IMR-90 (cell line): ENCODE data around the gene RAD18. TPM values are rescaled to one million over a fixed set of nuclear protein-coding genes. Genes with fewer than 3 reads are reported as not detected.

Experiments used
- ATAC-seq: fragments of 200-7000 bp; cut with Tn5 transposase; 2 replicates; pipeline ENCODE4 v1.9.1; 2020; ENCODE audit warnings: low read depth, mild to moderate bottlenecking, moderate library complexity
- BruUV-seq: library from RNA; stranded (reverse); fragments of 400-500 nt; replicated peaks from 2 replicates; lab custom pipeline; 2021; lab: Mats Ljungman, UMichigan
- CTCF ChIA-PET: fragments of 300-600 bp; formaldehyde crosslinking; extraction: SDS; loops from one replicate; lab custom pipeline; 2021; ENCODE audit warnings: antibody characterized with exemption; lab: Yijun Ruan, JAX
- POLR2A ChIA-PET: fragments of 300-600 bp; sonication (Branson Sonifier 250); formaldehyde crosslinking; loops from one replicate; lab custom pipeline; 2022; ENCODE audit warnings: antibody characterized with exemption; ENCODE audit not compliant: unreplicated experiment; lab: Charles Lee
- DNase-seq: peaks from one replicate; pipeline ENCODE4 v3.0.0; 2013
- H2AFZ ChIP-seq: replicated peaks from 2 replicates; pipeline ENCODE3; 2013; ENCODE audit warnings: low read length, mild to moderate bottlenecking; ENCODE audit not compliant: poor library complexity
- H2AK5ac ChIP-seq: 2 replicates; pipeline ENCODE4 v1.6.1; 2013; ENCODE audit warnings: low read depth, low read length, inconsistent platforms
- H2AK9ac ChIP-seq: replicated peaks from 2 replicates; pipeline ENCODE3; 2013; ENCODE audit warnings: mild to moderate bottlenecking, low read depth, low read length, moderate library complexity; ENCODE audit not compliant: poor library complexity
- H2BK120ac ChIP-seq: 2 replicates; pipeline ENCODE4 v1.6.1; 2013; ENCODE audit warnings: low read depth, low read length, inconsistent platforms
- H2BK15ac ChIP-seq: 3 replicates; pipeline ENCODE4 v1.6.1; 2013; ENCODE audit warnings: low read depth, low read length, inconsistent platforms
- H2BK20ac ChIP-seq: 2 replicates; pipeline ENCODE4 v1.6.1; 2013; ENCODE audit warnings: low read depth, mild to moderate bottlenecking, inconsistent platforms, low read length, moderate library complexity
- H2BK5ac ChIP-seq: 2 replicates; pipeline ENCODE4 v1.6.1; 2013; ENCODE audit warnings: mild to moderate bottlenecking, low read depth, low read length, inconsistent platforms; ENCODE audit not compliant: poor library complexity, severe bottlenecking
- H3K14ac ChIP-seq: replicated peaks from 2 replicates; pipeline ENCODE4 v1.6.1; 2013; ENCODE audit warnings: low read depth, low read length, inconsistent platforms
- H3K18ac ChIP-seq: 2 replicates; pipeline ENCODE4 v1.6.1; 2013; ENCODE audit warnings: low read depth, low read length, control low read depth
- H3K23ac ChIP-seq: 2 replicates; pipeline ENCODE4 v1.6.1; 2013; ENCODE audit warnings: low read depth, low read length, inconsistent platforms
- H3K27ac ChIP-seq: 2 replicates; pipeline ENCODE4 v1.5.1; 2013; ENCODE audit warnings: mild to moderate bottlenecking, control low read depth, low read length; ENCODE audit not compliant: insufficient read depth
- H3K27me3 ChIP-seq: 2 replicates; pipeline ENCODE4 v1.6.1; 2013; ENCODE audit warnings: low read length; ENCODE audit not compliant: control insufficient read depth, insufficient read depth
- H3K36me3 ChIP-seq: 2 replicates; pipeline ENCODE4 v1.6.1; 2013; ENCODE audit warnings: low read length, mixed read lengths; ENCODE audit not compliant: control insufficient read depth, insufficient read depth
- H3K4ac ChIP-seq: 2 replicates; pipeline ENCODE4 v1.6.1; 2013; ENCODE audit warnings: low read depth, low read length, inconsistent platforms
- H3K4me1 ChIP-seq: 2 replicates; pipeline ENCODE4 v1.6.1; 2013; ENCODE audit warnings: low read length, mixed read lengths; ENCODE audit not compliant: control insufficient read depth, insufficient read depth
- H3K4me2 ChIP-seq: 2 replicates; pipeline ENCODE4 v1.6.1; 2013; ENCODE audit warnings: low read depth, mild to moderate bottlenecking, control low read depth, low read length, moderate library complexity
- H3K4me3 ChIP-seq: 2 replicates; pipeline ENCODE4 v1.5.1; 2013; ENCODE audit warnings: low read depth, mild to moderate bottlenecking, control low read depth, low read length, moderate library complexity; ENCODE audit not compliant: insufficient read depth
- H3K56ac ChIP-seq: 2 replicates; pipeline ENCODE4 v1.6.1; 2013; ENCODE audit warnings: low read length, inconsistent platforms; ENCODE audit not compliant: insufficient read depth; ENCODE audit errors: extremely low read depth
- H3K79me1 ChIP-seq, 2 experiments: 2 replicates each; pipeline ENCODE4 v1.6.1; 2013; ENCODE audit warnings: low read length in 2 of 2, inconsistent platforms in 1 of 2, low read depth in 1 of 2
- H3K9ac ChIP-seq: 2 replicates; pipeline ENCODE4 v1.6.1; 2013; ENCODE audit warnings: low read depth, low read length, control low read depth
- H3K9me1 ChIP-seq: 2 replicates; pipeline ENCODE4 v1.6.1; 2013; ENCODE audit warnings: low read length, inconsistent platforms; ENCODE audit not compliant: insufficient read depth
- H3K9me3 ChIP-seq: 2 replicates; pipeline ENCODE4 v1.6.1; 2013; ENCODE audit warnings: low read length; ENCODE audit not compliant: control insufficient read depth, insufficient read depth
- H4K20me1 ChIP-seq: 2 replicates; pipeline ENCODE4 v1.6.1; 2013; ENCODE audit warnings: low read length, inconsistent platforms; ENCODE audit not compliant: insufficient read depth
- H4K5ac ChIP-seq: 2 replicates; pipeline ENCODE4 v1.6.1; 2013; ENCODE audit warnings: mild to moderate bottlenecking, low read depth, low read length, control low read depth
- H4K8ac ChIP-seq, 2 experiments: 2 replicates each; pipeline ENCODE4 v1.6.1; 2013; ENCODE audit warnings: low read depth in 2 of 2, low read length in 2 of 2, control low read depth in 1 of 2, inconsistent platforms in 1 of 2
- H4K91ac ChIP-seq: 2 replicates; pipeline ENCODE4 v1.6.1; 2013; ENCODE audit warnings: low read depth, low read length, inconsistent platforms; ENCODE audit not compliant: insufficient read depth
- CEBPB ChIP-seq: IDR thresholded peaks from 2 replicates; pipeline ENCODE4 v1.6.1; 2012; ENCODE audit warnings: low read depth, low read length, improper control_type of control experiment
- NFE2L2 ChIP-seq: fragments of 150-350 bp; IDR thresholded peaks from 2 replicates; pipeline ENCODE4 v1.6.1; 2016; ENCODE audit warnings: low read depth, mild to moderate bottlenecking, low read length
- POLR2A ChIP-seq: IDR thresholded peaks from 2 replicates; pipeline ENCODE4 v1.6.1; 2012; ENCODE audit warnings: mild to moderate bottlenecking, low read depth, low read length
- RCOR1 ChIP-seq: IDR thresholded peaks from 2 replicates; pipeline ENCODE4 v1.6.1; 2012; ENCODE audit warnings: mild to moderate bottlenecking, low read length, improper control_type of control experiment; ENCODE audit not compliant: insufficient replicate concordance
- RFX5 ChIP-seq: IDR thresholded peaks from 2 replicates; pipeline ENCODE4 v1.8.0; 2012; ENCODE audit warnings: low read depth, mild to moderate bottlenecking, low read length, moderate library complexity
- SMC3 ChIP-seq: fragments of 150-350 bp; IDR thresholded peaks from 2 replicates; pipeline ENCODE4 v1.6.1; 2016; ENCODE audit warnings: low read depth, mild to moderate bottlenecking, antibody characterized with exemption, low read length, moderate library complexity
- WGBS, 2 experiments: methylation state at CpG; one replicate each; pipeline versions ENCODE4 v1.1.5 to v1.1.7; 2013; ENCODE audit warnings: missing lambda C conversion rate in 2 of 2; ENCODE audit not compliant: insufficient read length in 1 of 2; ENCODE audit errors: extremely low coverage in 2 of 2; 5-methylcytosine and 5-hydroxymethylcytosine counted together
- dilution Hi-C: fragments of 300-500 bp; cut with HindIII; formaldehyde crosslinking; loops from one replicate; pipeline ENCODE4 v1.14.3; 2018; ENCODE audit warnings: low sequenced_read_pairs; ENCODE audit not compliant: unreplicated experiment
- in situ Hi-C: fragments of 300-500 bp; cut with MboI; formaldehyde crosslinking; loops from 3 replicates; pipeline ENCODE4 v1.14.3; 2019; ENCODE audit warnings: low sequenced_read_pairs, inconsistent platforms, mixed read lengths
- intact Hi-C: fragments of 100-400 bp; cut with micrococcal nuclease; formaldehyde crosslinking; loops from 2 replicates; pipeline ENCODE4 v1.10.0; 2022
- polyA plus RNA-seq, 3 experiments: library from polyadenylated mRNA; depleted of rRNA; stranded (reverse); fragments of >200 nt; gene quantifications; 2 replicates each; pipeline ENCODE4 v1.2.3, GENCODE V29; 2012; ENCODE audit warnings: low replicate concordance in 1 of 3
- total RNA-seq: library from RNA; depleted of rRNA; stranded (reverse); fragments of >200 nt; gene quantifications from 2 replicates; pipeline ENCODE4 v1.2.3, GENCODE V29; 2012
- TF ChIP-seq, protein P1 (sequence below): fragments of 150-350 bp; IDR thresholded peaks from 2 replicates; pipeline ENCODE4 v1.6.1; 2017; ENCODE audit warnings: mild to moderate bottlenecking, antibody characterized with exemption, low read length, low read depth

RAD18 gene
- total and polyA plus RNA-seq, 2 of the 4 experiments (the other 2 are of a cell fraction): 8.2 to 17.2 TPM

DNA sequence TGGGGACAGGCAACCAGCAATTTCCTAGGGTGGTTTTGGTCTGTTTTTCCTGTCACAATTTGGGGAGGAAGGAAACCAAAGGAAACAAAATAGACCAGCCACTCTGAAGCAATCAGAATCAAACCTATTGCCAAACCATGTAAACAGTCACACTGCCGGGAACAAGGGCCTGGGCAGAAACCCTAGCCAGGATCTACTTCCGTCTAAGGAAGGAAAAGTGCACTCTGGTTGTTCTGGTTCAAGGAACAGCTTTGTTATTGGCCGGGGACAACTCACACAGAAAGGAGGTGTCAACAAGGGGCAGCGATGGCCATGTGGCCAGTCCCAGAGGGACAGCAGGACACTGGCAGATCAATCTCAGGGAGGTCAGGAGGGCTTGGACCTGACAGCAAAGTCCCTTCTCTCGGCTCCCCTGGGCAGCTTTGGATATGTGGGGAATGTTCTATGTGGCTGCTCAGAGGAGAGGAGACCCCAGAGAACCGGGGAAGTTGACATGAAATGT, 17.5 kb upstream of the RAD18 start:
- POLR2A ChIA-PET: no interaction called here
- no peak overlapping the region for H3K14ac ChIP-seq
- 24% methylated on average over 2 of the region's 6 CpGs; no CpG with 5 or more reads in 1 of the 2 experiments for WGBS, 2 experiments
- intact Hi-C loops (no loop called here), dilution Hi-C loops (no loop called here), in situ Hi-C loops (no loop called here)
- CTCF ChIA-PET: no interaction called here
- H3K36me3 ChIP-seq: no peaks in the 10 kb centered on the region
- no peak overlapping the region for H3K4me3 ChIP-seq
- peaks cover 4% of the 10 kb centered on the region; the same call in 1 of the 2 replicates for H3K9me3 ChIP-seq
- no peak overlapping the region for H3K23ac ChIP-seq
- H3K27ac ChIP-seq: no peak overlapping the region
- H2AFZ ChIP-seq: no peak overlapping the region
- no peak overlapping the region for H2AK5ac ChIP-seq
- no peak overlapping the region for H2AK9ac ChIP-seq
- H4K91ac ChIP-seq: no peak overlapping the region
- H2BK15ac ChIP-seq: no peak overlapping the region
- H2BK5ac ChIP-seq: no peak overlapping the region
- no peaks in the 10 kb centered on the region for H3K79me1 ChIP-seq
- H4K20me1 ChIP-seq: no peaks in the 10 kb centered on the region
- no peaks in the 10 kb centered on the region for H3K9me1 ChIP-seq
- no peak overlapping the region for H2BK120ac ChIP-seq
- DNase-seq (no peak), ATAC-seq (no peak)
- H3K4ac ChIP-seq: no peak overlapping the region
- H3K4me2 ChIP-seq: no peak overlapping the region
- H3K9ac ChIP-seq: no peak overlapping the region
- no peak overlapping the region for H2BK20ac ChIP-seq
- BruUV-seq: no TSS peak
- H4K5ac ChIP-seq: no peak overlapping the region
- no peak overlapping the region for H3K56ac ChIP-seq
- no peaks in the 10 kb centered on the region for H3K4me1 ChIP-seq
- H3K18ac ChIP-seq: no peak overlapping the region
- peaks cover 13% of the 10 kb centered on the region for H3K27me3 ChIP-seq
- no peak for TF ChIP-seq NFE2L2
- no peak for TF ChIP-seq RFX5
- TF ChIP-seq POLR2A: no peak
- TF ChIP-seq RCOR1: no peak
- no peak for TF ChIP-seq CEBPB
- TF ChIP-seq SMC3: no peak
- TF ChIP-seq, protein P1, sequence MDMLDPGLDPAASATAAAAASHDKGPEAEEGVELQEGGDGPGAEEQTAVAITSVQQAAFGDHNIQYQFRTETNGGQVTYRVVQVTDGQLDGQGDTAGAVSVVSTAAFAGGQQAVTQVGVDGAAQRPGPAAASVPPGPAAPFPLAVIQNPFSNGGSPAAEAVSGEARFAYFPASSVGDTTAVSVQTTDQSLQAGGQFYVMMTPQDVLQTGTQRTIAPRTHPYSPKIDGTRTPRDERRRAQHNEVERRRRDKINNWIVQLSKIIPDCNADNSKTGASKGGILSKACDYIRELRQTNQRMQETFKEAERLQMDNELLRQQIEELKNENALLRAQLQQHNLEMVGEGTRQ: no peak
- H4K8ac ChIP-seq: no peak overlapping the region
